ENCODE data around the gene TMEM141. TPM values are rescaled to one million over a fixed set of nuclear protein-coding genes. Genes with fewer than 3 reads are reported as not detected.
A peak's percentile ranks its signal among the peaks of the same experiment; 100 is the strongest.
"Not testable (repeated sequence)": the region's sequence is repeated elsewhere in the genome, so short reads cannot be mapped to it uniquely, and the experiment has no call there.

TMEM141 gene
- total RNA-seq, 1 donor from 2014 or later: 64.4 TPM

DNA sequence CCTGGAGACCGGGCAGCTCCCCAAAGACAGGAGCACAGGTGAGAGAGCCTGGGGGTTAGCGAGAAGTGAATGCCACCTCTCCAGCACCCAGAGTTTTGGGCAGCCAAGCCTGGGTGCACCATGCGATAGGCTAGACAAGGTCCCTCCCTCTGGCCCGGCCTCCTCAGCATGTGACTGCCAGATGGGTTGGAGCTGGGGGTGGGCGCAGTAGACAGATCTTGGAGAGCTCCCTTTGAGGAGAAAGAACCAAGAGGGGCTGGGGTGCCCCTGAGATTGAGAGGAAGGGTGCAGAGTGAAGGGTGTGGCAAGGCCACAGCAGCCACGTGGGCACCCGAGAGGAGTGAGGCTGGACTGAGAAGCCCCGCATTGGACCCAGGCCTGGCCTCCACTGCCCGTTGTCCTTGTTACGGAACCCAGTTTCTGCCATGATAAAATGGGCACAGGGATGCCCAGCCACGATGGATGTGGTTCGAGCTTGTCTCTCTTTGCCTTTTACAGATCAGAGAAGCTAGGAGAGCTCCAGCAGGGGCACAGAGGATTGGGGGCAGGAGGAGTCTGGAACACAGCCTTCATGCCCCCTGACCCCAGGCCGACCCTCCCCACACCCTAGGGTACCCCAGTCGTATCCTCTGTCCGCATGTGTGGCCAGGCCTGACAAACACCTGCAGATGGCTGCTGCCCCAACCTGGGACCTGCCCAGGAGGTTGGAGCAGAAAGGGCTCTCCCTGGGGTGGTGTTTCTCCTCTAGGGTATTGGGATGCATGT, 1.4 kb downstream of the TMEM141 start:
- H3K27ac ChIP-seq: peak overlapping the region; percentile 96
- H3K27me3 ChIP-seq: no peaks in the 10 kb centered on the region
- TF ChIP-seq CTCF (IDR thresholded peaks at IDR 0.05): no peak
- no peaks in the 10 kb centered on the region for H3K36me3 ChIP-seq
- no peaks in the 10 kb centered on the region for H3K9me3 ChIP-seq
- DNase-seq (no peak), ATAC-seq (no peak)
- H3K4me3 ChIP-seq: peak overlapping the region; percentile 91
- H3K4me1 ChIP-seq: peaks cover 21% of the 10 kb centered on the region
- intact Hi-C loops (cut with DNase I): no loop called here

GRCh38 chr9:136793086-136793946, 2.2 kb downstream of the TMEM141 start:
- Histone ChIP-seq H3K9me3 (no peaks in the 10 kb centered on the region), H3K27ac (no peak overlapping the region), H3K4me3 (no peak overlapping the region), H3K4me1 (peaks cover 16% of the 10 kb centered on the region), H3K36me3 (no peaks in the 10 kb centered on the region), H3K27me3 (no peaks in the 10 kb centered on the region)
- TF ChIP-seq CTCF (IDR thresholded peaks at IDR 0.05): no peak
- DNase-seq: no peak
- intact Hi-C loops (cut with DNase I): no loop called here
- no peak for ATAC-seq

DNA sequence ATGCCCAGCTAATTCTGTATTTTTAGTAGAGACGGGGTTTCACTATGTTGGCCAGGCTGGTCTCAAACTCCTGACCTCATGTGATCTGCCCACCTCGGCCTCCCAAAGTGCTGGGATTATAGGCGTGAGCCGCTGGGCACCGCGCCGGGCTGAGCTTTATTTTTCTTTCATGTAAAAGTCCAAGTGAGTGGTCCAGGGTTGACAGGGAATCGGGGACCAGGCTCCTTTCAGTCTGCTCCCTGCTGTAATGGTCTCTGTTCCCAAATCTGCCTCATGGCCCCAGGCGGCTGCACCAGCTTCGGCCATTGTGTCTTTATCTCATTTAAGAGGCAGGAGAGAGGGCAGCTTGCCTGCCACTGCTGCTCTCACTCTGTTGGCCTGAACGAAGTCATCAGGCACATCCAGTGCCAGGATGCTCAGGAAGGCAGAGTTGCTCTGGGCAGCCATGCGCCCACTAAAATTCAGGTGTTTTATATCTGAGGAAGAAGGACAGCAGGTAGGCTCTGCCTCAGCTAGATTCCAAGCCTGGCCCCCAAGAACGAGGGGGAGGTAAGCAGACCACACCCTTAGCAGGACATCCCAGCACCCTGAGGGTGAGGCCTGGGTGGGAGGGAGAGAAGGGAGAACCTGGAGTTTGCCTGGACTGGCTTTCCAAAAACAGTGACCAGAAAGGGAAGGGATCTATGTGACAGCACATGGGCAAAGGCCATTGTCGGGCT, 3.3 kb downstream of the TMEM141 start:
- intact Hi-C loops (cut with DNase I): no loop called here
- ATAC-seq: no peak

DNA sequence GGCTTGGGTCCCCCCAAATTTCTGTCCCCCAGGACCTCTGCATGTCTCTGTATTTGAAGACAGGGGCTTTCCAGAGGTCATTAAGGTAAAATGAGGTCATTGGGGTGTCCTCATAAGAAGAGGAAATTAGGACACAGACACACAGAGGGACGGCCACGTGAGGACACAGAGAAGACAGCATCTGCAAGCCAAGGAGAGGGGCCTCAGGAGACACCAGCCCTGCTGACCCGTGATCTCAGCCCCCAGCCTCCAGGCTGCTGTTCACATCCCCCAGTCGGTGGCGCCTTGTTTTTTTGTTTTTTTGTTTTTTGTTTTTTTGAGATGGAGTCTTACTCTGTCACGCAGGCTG, 3.8 kb downstream of the TMEM141 start:
- Histone ChIP-seq H3K4me1 (peaks cover 26% of the 10 kb centered on the region), H3K27ac (no peak overlapping the region), H3K27me3 (peaks cover 15% of the 10 kb centered on the region), H3K4me3 (no peak overlapping the region), H3K36me3 (no peaks in the 10 kb centered on the region), H3K9me3 (no peaks in the 10 kb centered on the region)
- no peak for TF ChIP-seq CTCF (IDR thresholded peaks at IDR 0.05)
- ATAC-seq (no peak), DNase-seq (no peak)
- intact Hi-C loops (cut with DNase I): no loop called here

More for the DNA sequence above, 3.3 kb downstream of the TMEM141 start:
- no peak overlapping the region for H3K4me3 ChIP-seq
- H3K36me3 ChIP-seq: no peaks in the 10 kb centered on the region
- no peaks in the 10 kb centered on the region for H3K9me3 ChIP-seq
- H3K4me1 ChIP-seq: peaks cover 21% of the 10 kb centered on the region
- peaks cover 10% of the 10 kb centered on the region for H3K27me3 ChIP-seq
- no peak overlapping the region for H3K27ac ChIP-seq
- TF ChIP-seq CTCF (IDR thresholded peaks at IDR 0.05): no peak
- DNase-seq: no peak

DNA sequence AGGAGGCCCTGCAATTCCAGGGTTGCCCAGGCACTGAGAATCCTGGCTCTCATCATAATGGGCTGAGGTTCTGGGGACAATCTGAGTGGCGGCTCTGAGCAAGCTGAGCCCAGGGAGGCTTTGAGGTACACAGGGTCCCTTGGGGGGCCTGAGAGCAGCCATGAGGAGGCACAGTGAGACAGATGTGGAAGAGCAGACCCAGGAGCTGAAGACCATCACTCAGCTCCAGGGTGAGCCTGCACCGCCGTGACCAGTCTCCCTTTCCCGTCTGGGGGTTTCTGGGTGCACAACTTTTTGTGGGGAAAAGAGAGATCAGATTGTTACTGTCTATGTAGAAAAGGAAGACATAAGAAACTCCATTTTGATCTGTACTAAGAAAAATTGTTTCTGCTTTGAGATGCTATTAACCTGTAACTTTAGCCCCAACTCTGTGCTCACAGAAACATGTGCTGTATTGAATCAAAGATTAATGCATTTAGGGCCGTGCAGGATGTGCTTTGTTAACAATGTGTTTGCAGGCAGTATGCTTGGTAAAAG, 5.2 kb downstream of the TMEM141 start, which contains the start of gene CCDC183:
Gene CCDC183, plus strand, starts transcription at position 101 of the 537 bp plus-strand sequence. Its CDS starts 60 bp downstream, at position 161.
- Histone ChIP-seq H3K27ac (no peak within 1 kb of the TSS), H3K4me3 (no peak within 1 kb of the TSS), H3K9me3 (no peaks in the 10 kb centered on the region), H3K27me3 (peaks cover 25% of the 10 kb centered on the region), H3K36me3 (no peaks in the 10 kb centered on the region), H3K4me1 (peaks cover 32% of the 10 kb centered on the region)
- DNase-seq: no peak
- no peak for ATAC-seq
- intact Hi-C loops (cut with DNase I): no loop called here
- no peak for TF ChIP-seq CTCF (IDR thresholded peaks at IDR 0.05)

DNA sequence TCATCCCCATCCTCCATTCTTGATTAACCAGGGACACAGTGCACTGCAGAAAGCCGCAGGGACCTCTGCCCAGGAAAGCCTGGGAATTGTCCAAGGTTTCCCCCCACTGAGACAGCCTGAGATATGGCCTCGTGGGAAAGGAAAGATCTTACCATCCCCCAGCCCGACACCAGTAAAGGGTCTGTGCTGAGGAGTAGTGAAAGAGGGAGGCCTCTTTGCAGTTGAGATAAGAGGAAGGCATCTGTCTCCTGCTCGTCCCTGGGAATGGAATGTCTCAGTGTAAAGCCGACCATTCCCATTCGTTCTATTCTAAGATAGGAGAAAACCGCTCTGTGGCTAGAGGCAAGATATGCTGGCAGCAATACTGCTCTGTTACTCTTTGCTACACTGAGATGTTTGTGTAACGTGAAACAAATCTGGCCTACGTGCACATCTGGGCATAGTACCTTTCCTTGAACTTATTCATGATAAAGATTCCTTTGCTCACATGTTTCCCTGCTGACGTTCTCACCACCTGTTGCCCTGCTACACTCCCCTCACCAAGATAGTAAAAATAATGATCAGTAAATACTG, 5.7 kb downstream of the TMEM141 start:
- intact Hi-C loops (cut with DNase I); ATAC-seq; DNase-seq; H3K9me3 ChIP-seq; H3K36me3 ChIP-seq; H3K4me3 ChIP-seq; H3K27ac ChIP-seq: not testable (repeated sequence)
- H3K27me3 ChIP-seq: peaks cover 28% of the 10 kb centered on the region
- peaks cover 31% of the 10 kb centered on the region for H3K4me1 ChIP-seq

All from upper lobe of right lung (tissue), 1 donor.